ENCODE measurements around the gene C22orf15. TPM values are rescaled to one million over a fixed set of nuclear protein-coding genes. Genes with fewer than 3 reads are reported as not detected.

Gene C22orf15
- total RNA-seq, 2 donors from 2014 or later, result not detected

- DNase-seq (peak; percentile 88), ATAC-seq (peak; percentile 81 to 85)
- intact Hi-C loops (cut with DNase I), result loop anchor here (5.0 kb wide), 1 partner anchor 79 kb away; no protein-coding TSS in a partner anchor
Measured at GRCh38 chr22:23767673-23768548, 5.1 kb downstream of the C22orf15 start, which contains the start of gene CHCHD10. TSS of gene CHCHD10 (minus strand) at chr22:23767972. CDS start at chr22:23767874, 98 bp downstream.

DNA sequence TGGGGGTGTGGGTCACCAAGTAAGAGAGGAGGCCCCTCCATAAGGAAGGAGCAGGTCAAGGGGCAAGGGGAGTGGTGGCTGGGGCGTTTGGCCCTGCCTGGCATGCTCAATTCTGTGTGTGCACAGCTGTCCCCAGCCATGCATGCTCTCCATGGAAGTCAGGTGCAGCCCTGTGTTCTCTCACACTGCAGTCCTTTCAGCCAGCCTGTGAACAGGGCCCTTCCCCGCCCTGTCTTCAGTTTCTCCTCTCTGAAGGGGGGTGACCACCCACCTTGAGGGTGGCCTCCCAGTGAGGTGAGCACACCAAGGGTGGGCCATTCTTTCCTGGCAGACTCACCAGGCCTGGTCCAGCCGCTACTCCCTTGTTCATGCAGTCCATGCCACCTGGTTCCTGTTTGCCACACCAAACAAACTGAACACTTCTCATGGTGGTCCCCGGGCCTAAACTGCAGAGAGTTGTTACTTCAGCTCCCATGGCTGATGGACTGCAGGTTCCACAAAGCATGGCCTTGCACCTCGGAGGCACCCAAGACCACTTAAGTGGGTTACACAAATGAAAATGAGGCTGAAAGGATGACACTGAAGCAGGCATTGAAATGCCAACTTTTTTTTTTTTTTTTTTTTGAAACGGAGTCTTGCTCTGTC lies 6.7 kb downstream of the C22orf15 start:
- ATAC-seq (no peak), DNase-seq (no peak)
- intact Hi-C loops (cut with DNase I), result loop anchor here (5.0 kb wide), 1 partner anchor 78 kb away; no protein-coding TSS in a partner anchor

DNA sequence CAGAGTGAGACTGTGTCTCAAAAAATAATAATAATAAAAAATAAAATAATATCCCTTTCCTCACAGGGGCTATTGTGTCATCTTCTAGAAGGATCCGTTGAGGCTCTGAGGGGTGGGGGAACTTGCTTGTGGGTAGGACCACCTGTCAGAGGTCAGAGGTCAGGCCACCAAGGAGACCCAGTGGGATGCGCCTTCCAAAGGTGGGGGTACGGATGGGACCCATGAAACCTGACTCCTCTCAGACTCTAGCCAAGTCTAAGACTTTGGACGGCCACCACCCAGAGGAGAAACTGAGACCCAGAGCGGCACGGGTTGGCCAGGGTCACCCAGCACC lies 9.5 kb downstream of the C22orf15 start:
- intact Hi-C loops (cut with DNase I), result no loop called here
- DNase-seq (no peak), ATAC-seq (no peak)

DNA sequence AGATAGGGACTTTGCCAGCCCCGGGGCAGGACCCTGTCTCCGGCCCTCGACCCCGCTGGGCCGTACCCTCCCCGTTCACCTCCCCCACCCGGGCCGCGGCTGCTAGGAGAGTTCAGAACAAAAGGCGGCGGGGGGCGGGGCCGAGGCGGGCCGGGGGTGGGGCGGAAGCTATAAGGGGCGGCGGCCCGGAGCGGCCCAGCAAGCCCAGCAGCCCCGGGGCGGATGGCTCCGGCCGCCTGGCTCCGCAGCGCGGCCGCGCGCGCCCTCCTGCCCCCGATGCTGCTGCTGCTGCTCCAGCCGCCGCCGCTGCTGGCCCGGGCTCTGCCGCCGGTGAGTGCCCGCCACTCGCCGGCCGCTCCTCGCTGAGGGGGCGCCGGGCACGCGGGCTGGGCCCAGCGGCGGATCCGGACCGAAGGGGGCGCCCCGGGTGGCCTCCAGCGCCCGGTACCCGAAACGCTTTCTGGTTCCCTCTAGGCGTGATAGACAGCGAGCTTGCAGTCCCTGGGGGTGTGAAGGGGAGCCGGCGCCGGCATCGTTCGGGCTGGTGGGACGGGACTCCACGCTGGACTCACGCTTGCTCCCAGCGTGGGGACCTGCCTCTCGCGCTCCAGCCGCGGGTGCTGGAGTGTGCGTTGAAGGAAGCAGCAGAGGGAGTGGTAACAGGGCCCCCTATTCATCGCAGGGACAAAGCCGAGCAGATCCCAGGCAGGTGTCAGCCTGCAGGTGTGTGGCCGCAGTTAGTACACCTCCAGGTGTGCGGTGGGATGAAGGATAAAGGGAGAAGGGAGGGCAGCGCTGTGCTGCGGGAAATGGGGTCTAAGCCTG lies 10.1 kb downstream of the C22orf15 start, which contains the start of gene MMP11:
Gene MMP11, plus strand, starts transcription at position 201 of the 825 bp plus-strand sequence. Its CDS starts 22 bp downstream, at position 223.
- ATAC-seq (peak; percentile 35 to 43), DNase-seq (peak; percentile 75)
- intact Hi-C loops (cut with DNase I), result no loop called here

- DNase-seq (no peak), ATAC-seq (peak; percentile 63 to 70)
- intact Hi-C loops (cut with DNase I), result no loop called here
Measured at GRCh38 chr22:23773483-23774113, 10.8 kb downstream of the C22orf15 start.

- intact Hi-C loops (cut with DNase I), result no loop called here
- ATAC-seq (no peak), DNase-seq (no peak)
Measured at GRCh38 chr22:23774114-23774921, 11.5 kb downstream of the C22orf15 start.

GRCh38 chr22:23774922-23775436 lies 12.2 kb downstream of the C22orf15 start:
- ATAC-seq (peak; percentile 6 to 10), DNase-seq (no peak)
- intact Hi-C loops (cut with DNase I), result no loop called here

DNA sequence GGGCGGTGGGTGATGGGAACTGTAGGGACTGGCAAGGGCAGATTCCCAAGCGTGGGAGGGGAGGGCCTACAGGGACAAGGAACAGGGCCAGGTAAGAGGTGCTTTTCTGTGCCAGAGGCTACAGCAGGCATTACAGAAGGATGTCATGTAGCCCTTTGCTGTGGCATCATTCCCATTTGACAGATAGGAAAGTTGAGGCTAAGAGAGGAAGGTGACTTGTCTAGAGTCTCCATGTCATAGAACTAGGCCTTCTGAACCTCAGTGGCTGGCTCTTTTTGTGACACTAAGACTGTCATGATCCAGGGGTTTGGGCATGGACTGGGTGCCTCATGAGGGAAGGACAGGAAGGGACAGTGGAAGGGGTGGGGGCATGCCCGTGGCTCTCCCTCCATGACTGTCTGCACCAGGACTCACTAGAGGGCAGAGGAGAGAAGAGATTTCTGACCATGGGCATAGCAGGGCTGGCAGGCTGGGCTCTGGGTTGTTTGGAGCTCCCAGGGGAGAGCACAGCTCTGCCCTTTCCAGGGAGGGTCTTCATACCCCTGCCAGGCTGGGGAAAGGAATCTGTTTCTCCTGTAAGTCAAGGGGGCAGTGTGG lies 13.1 kb downstream of the C22orf15 start:
- intact Hi-C loops (cut with DNase I), result no loop called here
- no peak for DNase-seq
- no peak for ATAC-seq

DNA sequence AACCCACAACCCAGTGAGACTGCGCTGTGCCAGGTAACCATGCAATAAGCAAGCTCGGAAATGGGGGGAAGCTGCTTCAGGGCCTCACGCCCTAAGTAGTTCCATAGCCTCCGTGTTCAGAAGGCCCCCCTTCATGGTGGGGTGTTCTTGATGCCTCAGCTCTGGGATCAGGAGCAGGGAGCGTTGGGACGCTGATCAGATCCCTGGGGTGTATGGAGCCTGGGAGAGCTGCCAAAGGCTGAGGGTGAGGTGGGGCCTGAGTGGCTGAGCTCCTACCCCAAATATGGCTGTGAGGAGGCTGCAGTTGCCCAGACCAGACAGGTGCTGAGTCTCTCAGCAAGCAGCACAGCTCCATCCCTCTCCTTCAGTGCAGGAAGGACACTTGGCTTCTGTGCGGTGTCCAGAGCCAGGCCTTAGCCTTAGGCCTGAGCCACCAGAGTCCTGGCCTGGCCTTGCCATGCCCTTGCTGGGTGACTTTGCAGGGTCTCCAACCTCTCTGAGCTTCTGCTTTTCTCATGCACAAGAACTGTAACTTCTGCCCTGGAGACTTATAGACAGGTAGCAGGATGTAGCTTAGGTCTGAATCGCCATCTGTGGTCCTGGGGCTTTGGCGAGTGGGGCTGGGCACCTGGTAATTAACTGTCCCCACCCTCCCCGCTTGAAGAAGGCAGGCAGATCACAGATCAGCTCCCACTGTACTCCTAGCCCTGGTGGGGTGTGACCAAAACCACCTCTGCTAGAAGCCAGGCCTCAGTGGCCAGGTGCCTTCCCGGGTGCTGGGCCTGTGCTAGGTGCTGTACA lies 15.2 kb downstream of the C22orf15 start:
- ATAC-seq (peak; percentile 39 to 43), DNase-seq (peak; percentile 58)
- intact Hi-C loops (cut with DNase I), result no loop called here

DNA sequence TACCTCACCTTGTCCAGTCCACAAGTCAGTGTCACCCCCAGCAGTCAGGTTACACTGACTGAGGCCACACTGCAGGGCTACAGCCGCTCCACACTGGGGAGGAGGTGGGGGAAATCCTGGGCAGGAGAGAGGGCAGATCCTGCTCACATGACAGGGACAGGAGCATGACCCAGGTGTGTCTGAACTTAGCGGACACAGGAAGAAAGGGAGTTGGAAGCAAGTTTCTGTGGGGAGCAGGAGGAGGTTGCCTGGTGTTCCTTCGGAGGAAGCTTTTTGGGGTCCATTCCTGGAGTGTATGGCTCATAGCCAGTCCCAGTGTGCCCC lies 15.7 kb downstream of the C22orf15 start:
- intact Hi-C loops (cut with DNase I), result no loop called here
- no peak for ATAC-seq
- DNase-seq, result no peak

GRCh38 chr22:23779083-23779482 lies 16.3 kb downstream of the C22orf15 start:
- ATAC-seq (no peak), DNase-seq (no peak)
- intact Hi-C loops (cut with DNase I), result no loop called here

DNA sequence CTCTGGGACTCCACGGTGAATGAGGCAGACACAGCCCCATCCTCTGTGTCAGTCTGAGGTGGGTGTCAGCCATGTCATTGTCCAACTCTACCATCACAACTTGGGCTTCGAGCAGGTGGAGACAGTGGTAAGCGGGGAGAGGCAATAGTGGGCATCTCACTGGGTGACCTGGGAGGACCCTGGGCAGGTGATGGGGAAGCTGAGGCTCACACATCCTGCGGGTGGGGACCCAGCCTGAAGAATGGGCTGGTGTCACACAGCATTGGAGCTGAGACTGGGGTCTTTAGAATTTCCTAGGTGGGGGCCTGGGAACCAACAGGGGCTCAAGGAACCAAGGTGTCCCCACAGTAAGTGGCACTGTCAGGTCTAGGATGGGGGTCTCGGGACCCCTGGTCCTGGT lies 16.9 kb downstream of the C22orf15 start:
- DNase-seq, result no peak
- no peak for ATAC-seq
- intact Hi-C loops (cut with DNase I), result no loop called here

DNA sequence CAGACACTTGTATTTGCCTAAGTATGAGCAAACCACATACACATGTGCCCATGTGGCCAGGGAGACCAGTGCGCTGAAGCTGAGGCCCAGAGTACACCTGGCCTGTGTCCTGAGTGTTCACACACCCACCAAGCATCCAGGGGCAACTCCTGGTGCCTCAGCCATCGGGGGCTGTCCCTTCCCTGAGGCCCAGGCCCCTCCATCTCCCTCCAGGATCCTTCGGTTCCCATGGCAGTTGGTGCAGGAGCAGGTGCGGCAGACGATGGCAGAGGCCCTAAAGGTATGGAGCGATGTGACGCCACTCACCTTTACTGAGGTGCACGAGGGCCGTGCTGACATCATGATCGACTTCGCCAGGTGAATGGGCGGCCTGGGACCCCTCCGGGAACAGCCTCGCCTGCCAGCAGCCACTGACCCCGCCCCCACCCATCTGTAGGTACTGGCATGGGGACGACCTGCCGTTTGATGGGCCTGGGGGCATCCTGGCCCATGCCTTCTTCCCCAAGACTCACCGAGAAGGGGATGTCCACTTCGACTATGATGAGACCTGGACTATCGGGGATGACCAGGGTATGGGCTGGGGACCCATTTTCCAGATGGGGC lies 17.5 kb downstream of the C22orf15 start:
- DNase-seq (no peak), ATAC-seq (no peak)
- intact Hi-C loops (cut with DNase I), result no loop called here

GRCh38 chr22:23781065-23781464 lies 18.3 kb downstream of the C22orf15 start:
- DNase-seq, result no peak
- intact Hi-C loops (cut with DNase I), result no loop called here
- ATAC-seq, result no peak

- intact Hi-C loops (cut with DNase I), result no loop called here
- DNase-seq (no peak), ATAC-seq (no peak)
Measured at GRCh38 chr22:23781511-23782183, 18.9 kb downstream of the C22orf15 start.

- ATAC-seq (no peak), DNase-seq (no peak)
- intact Hi-C loops (cut with DNase I), result no loop called here
Measured at GRCh38 chr22:23782252-23782651, 19.5 kb downstream of the C22orf15 start.

All from left cardiac atrium (tissue), 4 donors.